ENCODE measurements around the gene SLC9A9. TPM values are rescaled to one million over a fixed set of nuclear protein-coding genes. Genes with fewer than 3 reads are reported as not detected.

SLC9A9 gene
- total and polyA plus RNA-seq, 12 donors: 1.3 to 8.4 (median 3.0) TPM

DNA sequence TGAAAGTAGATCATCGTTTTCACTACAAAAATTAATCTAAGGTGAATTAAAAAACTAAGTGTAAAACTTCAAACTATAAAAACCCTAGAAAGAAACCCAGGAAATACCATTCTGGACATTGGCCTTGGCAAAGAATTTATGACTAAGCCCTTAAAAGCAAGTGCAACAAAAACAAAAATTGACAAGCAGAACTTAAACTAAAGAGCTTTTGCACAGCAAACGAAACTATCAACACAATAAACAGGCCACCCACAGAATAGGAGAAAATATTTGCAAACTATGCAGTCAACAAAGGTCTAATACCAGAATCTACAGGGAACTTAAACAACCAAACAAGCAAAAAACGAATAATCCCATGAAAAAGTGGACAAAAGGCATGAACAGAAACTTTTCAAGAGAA lies 426.7 kb downstream of the SLC9A9 start:
- Histone ChIP-seq H3K4me1 (no peaks in the 10 kb centered on the region), H3K27ac (no peak overlapping the region), H3K9me3 (peaks cover 0 to 2% (median 0%) of the 10 kb centered on the region in 11 donors), H3K36me3 (no peaks in the 10 kb centered on the region), H3K4me3 (no peak overlapping the region), H3K27me3 (no peaks in the 10 kb centered on the region)
- TF ChIP-seq, protein P1, sequence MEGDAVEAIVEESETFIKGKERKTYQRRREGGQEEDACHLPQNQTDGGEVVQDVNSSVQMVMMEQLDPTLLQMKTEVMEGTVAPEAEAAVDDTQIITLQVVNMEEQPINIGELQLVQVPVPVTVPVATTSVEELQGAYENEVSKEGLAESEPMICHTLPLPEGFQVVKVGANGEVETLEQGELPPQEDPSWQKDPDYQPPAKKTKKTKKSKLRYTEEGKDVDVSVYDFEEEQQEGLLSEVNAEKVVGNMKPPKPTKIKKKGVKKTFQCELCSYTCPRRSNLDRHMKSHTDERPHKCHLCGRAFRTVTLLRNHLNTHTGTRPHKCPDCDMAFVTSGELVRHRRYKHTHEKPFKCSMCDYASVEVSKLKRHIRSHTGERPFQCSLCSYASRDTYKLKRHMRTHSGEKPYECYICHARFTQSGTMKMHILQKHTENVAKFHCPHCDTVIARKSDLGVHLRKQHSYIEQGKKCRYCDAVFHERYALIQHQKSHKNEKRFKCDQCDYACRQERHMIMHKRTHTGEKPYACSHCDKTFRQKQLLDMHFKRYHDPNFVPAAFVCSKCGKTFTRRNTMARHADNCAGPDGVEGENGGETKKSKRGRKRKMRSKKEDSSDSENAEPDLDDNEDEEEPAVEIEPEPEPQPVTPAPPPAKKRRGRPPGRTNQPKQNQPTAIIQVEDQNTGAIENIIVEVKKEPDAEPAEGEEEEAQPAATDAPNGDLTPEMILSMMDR (IDR thresholded peaks at IDR 0.05): no peak
- ATAC-seq (no peak), DNase-seq (no peak)
- 83 to 88% methylated on average over 3 of the region's 3 CpGs for WGBS, 2 donors
- intact Hi-C loops (cut with DNase I): no loop called here

DNA sequence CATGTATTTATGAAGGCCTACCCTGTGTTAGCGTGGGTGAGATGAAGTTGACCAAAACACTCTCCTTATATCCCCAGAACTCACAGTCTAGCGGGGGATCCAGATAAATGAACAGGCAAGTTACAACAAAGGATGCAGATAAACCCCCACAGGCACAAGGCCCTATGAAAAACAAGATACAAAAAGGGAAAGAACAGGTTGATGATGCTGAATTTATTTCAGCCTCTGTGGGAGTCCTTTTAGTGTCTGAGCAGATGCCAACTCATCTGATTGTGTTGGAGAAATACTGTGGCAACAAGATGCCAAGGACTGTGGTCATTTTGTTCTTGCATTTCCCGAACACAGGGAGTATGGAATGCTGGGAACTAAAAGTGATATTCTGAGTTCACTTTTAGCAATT lies 428.7 kb downstream of the SLC9A9 start:
- TF ChIP-seq, protein P1 (IDR thresholded peaks at IDR 0.05): no peak
- WGBS, 2 donors: 83 to 87% methylated on average over 3 of the region's 3 CpGs
- Histone ChIP-seq H3K4me1 (no peaks in the 10 kb centered on the region), H3K27me3 (no peaks in the 10 kb centered on the region), H3K4me3 (no peak overlapping the region), H3K27ac (no peak overlapping the region), H3K36me3 (no peaks in the 10 kb centered on the region), H3K9me3 (peaks cover 0 to 10% (median 0%) of the 10 kb centered on the region in 11 donors)
- ATAC-seq (no peak), DNase-seq (no peak)
- intact Hi-C loops (cut with DNase I): no loop called here

DNA sequence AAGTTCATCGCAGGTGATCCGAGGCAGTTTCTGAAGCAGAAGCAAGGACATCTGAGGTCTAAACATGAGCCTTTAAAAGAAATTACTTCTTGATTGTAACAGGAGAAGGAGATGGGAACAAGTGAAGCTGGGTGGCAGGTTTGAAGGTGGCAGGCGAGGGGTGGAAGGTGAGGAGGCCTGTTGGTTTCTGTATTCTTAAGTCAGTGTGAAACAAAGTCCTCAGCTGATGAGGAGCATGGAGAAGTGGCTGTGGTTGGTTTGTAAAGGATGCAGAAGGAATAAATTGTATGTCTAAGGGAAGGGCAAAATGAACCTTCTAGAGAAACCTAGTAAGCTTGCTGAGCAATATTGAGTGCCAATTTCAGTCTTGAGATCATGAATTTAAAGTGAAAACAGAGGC lies 429.9 kb downstream of the SLC9A9 start:
- ATAC-seq: no peak
- Histone ChIP-seq H3K27me3 (no peaks in the 10 kb centered on the region), H3K27ac (no peak overlapping the region), H3K4me1 (no peaks in the 10 kb centered on the region), H3K9me3 (peaks cover 0 to 10% (median 0%) of the 10 kb centered on the region in 11 donors), H3K36me3 (no peaks in the 10 kb centered on the region), H3K4me3 (no peak overlapping the region)
- TF ChIP-seq, protein P1 (IDR thresholded peaks at IDR 0.05): no peak
- WGBS, 2 donors: 93 to 95% methylated on average over 3 of the region's 3 CpGs
- no peak for DNase-seq
- intact Hi-C loops (cut with DNase I): no loop called here

DNA sequence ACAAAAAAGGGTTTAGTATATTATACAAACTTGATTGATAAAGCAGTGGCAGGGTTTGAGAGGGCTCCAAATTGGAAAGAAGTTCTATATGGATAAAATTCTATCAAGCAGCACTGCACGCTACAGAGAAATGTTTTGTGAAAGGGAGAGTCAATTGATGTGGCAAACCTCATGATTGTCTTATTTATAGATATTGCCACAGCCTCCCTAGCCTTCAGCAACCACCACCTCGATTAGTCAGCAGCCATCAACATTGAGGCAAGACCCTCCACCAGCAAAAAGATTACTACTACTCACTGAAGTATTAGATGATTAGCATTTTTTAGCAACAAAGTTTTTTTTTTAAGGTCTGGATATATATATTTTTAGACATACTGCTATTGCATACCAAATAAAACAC lies 432.0 kb downstream of the SLC9A9 start:
- no peak for DNase-seq
- H3K27ac ChIP-seq: no peak overlapping the region
- H3K36me3 ChIP-seq: no peaks in the 10 kb centered on the region
- intact Hi-C loops (cut with DNase I): no loop called here
- H3K9me3 ChIP-seq: peaks cover 0 to 10% (median 0%) of the 10 kb centered on the region in 11 donors
- H3K27me3 ChIP-seq: no peaks in the 10 kb centered on the region
- no peaks in the 10 kb centered on the region for H3K4me1 ChIP-seq
- WGBS, 2 donors: 88 to 90% methylated on average over 2 of the region's 2 CpGs
- ATAC-seq: no peak
- H3K4me3 ChIP-seq: no peak overlapping the region
- TF ChIP-seq, protein P1 (IDR thresholded peaks at IDR 0.05): no peak

All from heart right ventricle (tissue), 16 donors.